Ovary (tissue), 3 donors: Measurements from ENCODE around the gene UGP2.

Experiments used
- CTCF ChIP-seq, 3 donors: fragments of 450-650 bp in 2 of 3; fragments of 200-600 bp in 1 of 3; IDR thresholded peaks; one replicate each; pipeline versions ENCODE4 v1.5.1 to v1.8.0; 2016 to 2022; ENCODE audit warnings: antibody characterized with exemption in 3 of 3, mild to moderate bottlenecking in 1 of 3
- EP300 ChIP-seq: sonication (generic); formaldehyde crosslinking; IDR thresholded peaks from one replicate; pipeline ENCODE4 v1.6.1; 2017; ENCODE audit warnings: antibody characterized with exemption
- POLR2A ChIP-seq: fragments of 450-650 bp; IDR thresholded peaks from one replicate; pipeline ENCODE4 v1.6.1; 2017; ENCODE audit warnings: antibody characterized with exemption, mild to moderate bottlenecking, moderate library complexity
- donor health status: DM: no; HTN: no; CAD: no.

- no peak for TF ChIP-seq CTCF (IDR thresholded peaks at IDR 0.05)
- no peak for TF ChIP-seq POLR2A
- TF ChIP-seq EP300, result no peak
Measured at GRCh38 chr2:63856303-63856603, 14.6 kb downstream of the UGP2 start.
